ENCODE results near the gene MDK. TPM values are rescaled to one million over a fixed set of nuclear protein-coding genes. Genes with fewer than 3 reads are reported as not detected.
A peak's percentile ranks its signal among the peaks of the same experiment; 100 is the strongest.

The MDK gene
- total RNA-seq, 1 donor from 2014 or later, result 163 TPM

DNA sequence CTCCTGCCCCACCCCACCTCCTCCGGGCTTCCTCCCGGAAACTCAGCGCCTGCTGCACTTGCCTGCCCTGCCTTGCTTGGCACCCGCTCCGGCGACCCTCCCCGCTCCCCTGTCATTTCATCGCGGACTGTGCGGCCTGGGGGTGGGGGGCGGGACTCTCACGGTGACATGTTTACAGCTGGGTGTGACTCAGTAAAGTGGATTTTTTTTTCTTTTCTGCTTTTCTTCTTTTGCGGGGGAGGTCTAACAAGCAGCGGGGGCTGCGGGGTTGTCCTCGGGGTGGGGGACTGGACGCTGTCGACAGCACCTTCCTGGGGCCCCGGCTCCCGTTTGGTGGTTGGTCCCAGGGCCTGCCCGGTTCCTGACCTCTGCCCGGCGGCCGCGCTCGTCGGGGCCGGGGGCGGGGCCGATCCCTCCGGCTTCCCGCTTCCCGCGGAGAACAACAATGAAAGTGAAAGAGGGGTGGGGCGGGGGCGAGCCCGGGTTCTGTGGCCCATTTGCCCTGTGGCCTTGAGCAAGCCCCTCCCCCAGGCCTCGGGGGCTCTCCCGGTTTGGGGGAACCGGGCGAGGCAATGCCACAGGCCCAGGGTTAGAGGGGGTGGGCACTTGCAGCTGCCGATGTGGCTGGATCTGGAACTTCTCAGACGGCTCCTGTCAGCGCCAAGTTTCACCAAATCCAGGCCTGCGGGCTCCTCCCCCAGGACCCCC, 975 bp upstream of the MDK start:
- TF ChIP-seq CTCF (IDR thresholded peaks at IDR 0.05), result no peak
- Mint-ChIP-seq H3K27me3 (ENCODE audit: unreplicated experiment) (no peaks in the 10 kb centered on the region), H3K4me1 (ENCODE audit: unreplicated experiment) (peaks cover 11% of the 10 kb centered on the region), H3K27ac (ENCODE audit: unreplicated experiment) (peak overlapping the region; percentile 71), H3K9me3 (ENCODE audit: unreplicated experiment) (no peaks in the 10 kb centered on the region), H3K36me3 (ENCODE audit: unreplicated experiment) (peaks cover 12% of the 10 kb centered on the region), H3K4me3 (ENCODE audit: unreplicated experiment) (peak overlapping the region; percentile 71)
- DNase-seq (ENCODE audit: extremely low spot score, unreplicated experiment), result no peak

DNA sequence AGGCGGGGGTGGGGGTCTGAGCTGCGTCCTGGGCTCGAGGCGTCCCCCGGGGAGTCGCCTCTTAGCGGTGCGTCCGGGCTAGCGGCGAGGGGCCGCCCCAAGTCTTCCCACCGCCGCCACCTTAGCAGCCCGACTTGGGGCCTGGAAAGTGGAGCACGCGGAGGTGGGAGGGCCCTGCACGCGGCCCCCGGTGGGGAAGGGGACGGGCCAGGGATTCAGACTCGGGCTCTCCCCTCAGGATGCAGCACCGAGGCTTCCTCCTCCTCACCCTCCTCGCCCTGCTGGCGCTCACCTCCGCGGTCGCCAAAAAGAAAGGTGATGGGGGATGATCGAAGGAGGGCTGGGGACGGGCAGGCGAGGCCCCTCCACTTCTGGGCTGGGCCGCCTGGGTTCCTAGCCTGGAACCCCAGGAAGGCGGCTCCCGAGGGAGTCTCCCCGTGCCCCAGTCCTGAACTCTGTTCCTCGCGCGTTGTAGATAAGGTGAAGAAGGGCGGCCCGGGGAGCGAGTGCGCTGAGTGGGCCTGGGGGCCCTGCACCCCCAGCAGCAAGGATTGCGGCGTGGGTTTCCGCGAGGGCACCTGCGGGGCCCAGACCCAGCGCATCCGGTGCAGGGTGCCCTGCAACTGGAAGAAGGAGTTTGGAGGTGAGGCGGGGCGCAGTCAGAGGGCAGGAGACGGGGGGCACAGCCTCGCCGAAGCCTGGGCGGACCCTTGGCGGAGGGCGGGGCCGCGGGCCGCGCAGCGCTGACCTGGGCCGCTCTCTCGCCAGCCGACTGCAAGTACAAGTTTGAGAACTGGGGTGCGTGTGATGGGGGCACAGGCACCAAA, 563 bp downstream of the MDK start:
- Mint-ChIP-seq H3K4me3 (ENCODE audit: unreplicated experiment) (peak overlapping the region; percentile 74), H3K9me3 (ENCODE audit: unreplicated experiment) (no peaks in the 10 kb centered on the region), H3K27me3 (ENCODE audit: unreplicated experiment) (peaks cover 10% of the 10 kb centered on the region), H3K36me3 (ENCODE audit: unreplicated experiment) (peaks cover 6% of the 10 kb centered on the region), H3K4me1 (ENCODE audit: unreplicated experiment) (peaks cover 11% of the 10 kb centered on the region), H3K27ac (ENCODE audit: unreplicated experiment) (no peak overlapping the region)
- no peak for DNase-seq (ENCODE audit: extremely low spot score, unreplicated experiment)
- TF ChIP-seq CTCF (IDR thresholded peaks at IDR 0.05), result no peak

GRCh38 chr11:46382646-46383403, 1.4 kb downstream of the MDK start:
- peak; percentile 61 for TF ChIP-seq CTCF (IDR thresholded peaks at IDR 0.05)
- peak overlapping the region; percentile 74 for H3K4me3 Mint-ChIP-seq (ENCODE audit: unreplicated experiment)
- no peak for DNase-seq (ENCODE audit: extremely low spot score, unreplicated experiment)

DNA sequence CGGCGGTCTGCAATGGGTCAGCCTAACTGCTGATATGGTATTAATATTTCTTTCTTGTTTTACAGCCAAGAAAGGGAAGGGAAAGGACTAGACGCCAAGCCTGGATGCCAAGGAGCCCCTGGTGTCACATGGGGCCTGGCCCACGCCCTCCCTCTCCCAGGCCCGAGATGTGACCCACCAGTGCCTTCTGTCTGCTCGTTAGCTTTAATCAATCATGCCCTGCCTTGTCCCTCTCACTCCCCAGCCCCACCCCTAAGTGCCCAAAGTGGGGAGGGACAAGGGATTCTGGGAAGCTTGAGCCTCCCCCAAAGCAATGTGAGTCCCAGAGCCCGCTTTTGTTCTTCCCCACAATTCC, 1.9 kb downstream of the MDK start:
- Mint-ChIP-seq H3K27ac (ENCODE audit: unreplicated experiment) (no peak overlapping the region), H3K36me3 (ENCODE audit: unreplicated experiment) (no peaks in the 10 kb centered on the region), H3K4me1 (ENCODE audit: unreplicated experiment) (peaks cover 11% of the 10 kb centered on the region), H3K27me3 (ENCODE audit: unreplicated experiment) (peaks cover 19% of the 10 kb centered on the region), H3K4me3 (ENCODE audit: unreplicated experiment) (no peak overlapping the region), H3K9me3 (ENCODE audit: unreplicated experiment) (no peaks in the 10 kb centered on the region)
- TF ChIP-seq CTCF (IDR thresholded peaks at IDR 0.05), result no peak
- DNase-seq (ENCODE audit: extremely low spot score, unreplicated experiment), result no peak

More at GRCh38 chr11:46382646-46383403, 1.4 kb downstream of the MDK start:
- H3K27me3 Mint-ChIP-seq (ENCODE audit: unreplicated experiment), result peaks cover 14% of the 10 kb centered on the region
- H3K27ac Mint-ChIP-seq (ENCODE audit: unreplicated experiment), result no peak overlapping the region
- H3K36me3 Mint-ChIP-seq (ENCODE audit: unreplicated experiment), result peaks cover 2% of the 10 kb centered on the region
- H3K9me3 Mint-ChIP-seq (ENCODE audit: unreplicated experiment), result no peaks in the 10 kb centered on the region
- H3K4me1 Mint-ChIP-seq (ENCODE audit: unreplicated experiment), result peaks cover 11% of the 10 kb centered on the region
